HL-60 (cell line): ENCODE measurements around the gene AHSG.

ENCODE experiments used
- POLR2AphosphoS5 ChIP-seq: IDR thresholded peaks from 2 replicates; pipeline ENCODE4 v1.6.1; 2012; ENCODE audit warnings: low read depth
- TF ChIP-seq, protein P1 (sequence below): IDR thresholded peaks from one replicate; pipeline ENCODE4 v1.5.1; 2011; ENCODE audit warnings: low read length, control low read depth, inconsistent platforms; ENCODE audit not compliant: insufficient read depth
- TF ChIP-seq, protein P2 (sequence below): IDR thresholded peaks from 2 replicates; pipeline ENCODE4 v1.6.1; 2012; ENCODE audit warnings: low read depth; ENCODE audit not compliant: insufficient replicate concordance

- TF ChIP-seq, protein P1, sequence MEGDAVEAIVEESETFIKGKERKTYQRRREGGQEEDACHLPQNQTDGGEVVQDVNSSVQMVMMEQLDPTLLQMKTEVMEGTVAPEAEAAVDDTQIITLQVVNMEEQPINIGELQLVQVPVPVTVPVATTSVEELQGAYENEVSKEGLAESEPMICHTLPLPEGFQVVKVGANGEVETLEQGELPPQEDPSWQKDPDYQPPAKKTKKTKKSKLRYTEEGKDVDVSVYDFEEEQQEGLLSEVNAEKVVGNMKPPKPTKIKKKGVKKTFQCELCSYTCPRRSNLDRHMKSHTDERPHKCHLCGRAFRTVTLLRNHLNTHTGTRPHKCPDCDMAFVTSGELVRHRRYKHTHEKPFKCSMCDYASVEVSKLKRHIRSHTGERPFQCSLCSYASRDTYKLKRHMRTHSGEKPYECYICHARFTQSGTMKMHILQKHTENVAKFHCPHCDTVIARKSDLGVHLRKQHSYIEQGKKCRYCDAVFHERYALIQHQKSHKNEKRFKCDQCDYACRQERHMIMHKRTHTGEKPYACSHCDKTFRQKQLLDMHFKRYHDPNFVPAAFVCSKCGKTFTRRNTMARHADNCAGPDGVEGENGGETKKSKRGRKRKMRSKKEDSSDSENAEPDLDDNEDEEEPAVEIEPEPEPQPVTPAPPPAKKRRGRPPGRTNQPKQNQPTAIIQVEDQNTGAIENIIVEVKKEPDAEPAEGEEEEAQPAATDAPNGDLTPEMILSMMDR = no peak
- TF ChIP-seq, protein P2, sequence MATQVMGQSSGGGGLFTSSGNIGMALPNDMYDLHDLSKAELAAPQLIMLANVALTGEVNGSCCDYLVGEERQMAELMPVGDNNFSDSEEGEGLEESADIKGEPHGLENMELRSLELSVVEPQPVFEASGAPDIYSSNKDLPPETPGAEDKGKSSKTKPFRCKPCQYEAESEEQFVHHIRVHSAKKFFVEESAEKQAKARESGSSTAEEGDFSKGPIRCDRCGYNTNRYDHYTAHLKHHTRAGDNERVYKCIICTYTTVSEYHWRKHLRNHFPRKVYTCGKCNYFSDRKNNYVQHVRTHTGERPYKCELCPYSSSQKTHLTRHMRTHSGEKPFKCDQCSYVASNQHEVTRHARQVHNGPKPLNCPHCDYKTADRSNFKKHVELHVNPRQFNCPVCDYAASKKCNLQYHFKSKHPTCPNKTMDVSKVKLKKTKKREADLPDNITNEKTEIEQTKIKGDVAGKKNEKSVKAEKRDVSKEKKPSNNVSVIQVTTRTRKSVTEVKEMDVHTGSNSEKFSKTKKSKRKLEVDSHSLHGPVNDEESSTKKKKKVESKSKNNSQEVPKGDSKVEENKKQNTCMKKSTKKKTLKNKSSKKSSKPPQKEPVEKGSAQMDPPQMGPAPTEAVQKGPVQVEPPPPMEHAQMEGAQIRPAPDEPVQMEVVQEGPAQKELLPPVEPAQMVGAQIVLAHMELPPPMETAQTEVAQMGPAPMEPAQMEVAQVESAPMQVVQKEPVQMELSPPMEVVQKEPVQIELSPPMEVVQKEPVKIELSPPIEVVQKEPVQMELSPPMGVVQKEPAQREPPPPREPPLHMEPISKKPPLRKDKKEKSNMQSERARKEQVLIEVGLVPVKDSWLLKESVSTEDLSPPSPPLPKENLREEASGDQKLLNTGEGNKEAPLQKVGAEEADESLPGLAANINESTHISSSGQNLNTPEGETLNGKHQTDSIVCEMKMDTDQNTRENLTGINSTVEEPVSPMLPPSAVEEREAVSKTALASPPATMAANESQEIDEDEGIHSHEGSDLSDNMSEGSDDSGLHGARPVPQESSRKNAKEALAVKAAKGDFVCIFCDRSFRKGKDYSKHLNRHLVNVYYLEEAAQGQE = no peak
- TF ChIP-seq POLR2AphosphoS5 = no peak
Measured at GRCh38 chr3:186605561-186606545, 7.0 kb upstream of the AHSG start.
